ENCODE results near the gene OR4D5. TPM values are rescaled to one million over a fixed set of nuclear protein-coding genes. Genes with fewer than 3 reads are reported as not detected.

OR4D5 gene
- total RNA-seq, 4 donors from 2014 or later: not detected

DNA sequence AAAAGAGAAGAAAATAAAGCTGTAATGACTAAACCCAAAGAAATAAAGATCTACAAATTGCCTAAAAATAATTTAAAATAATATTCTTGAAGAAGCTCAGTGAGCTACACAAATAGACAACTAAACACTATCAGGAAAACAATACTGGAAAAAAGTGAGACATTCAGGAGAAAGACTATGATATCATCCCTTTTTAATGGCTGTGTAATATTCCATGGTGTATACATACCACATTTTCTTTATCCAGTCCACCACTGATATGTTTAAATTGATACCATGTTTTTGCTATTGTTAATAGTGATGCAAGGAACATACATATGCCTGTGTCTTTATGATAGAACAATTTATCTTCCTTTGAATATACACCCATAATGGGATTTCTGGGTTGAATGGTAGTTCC is 17.3 kb downstream of the OR4D5 start:
- no peak for TF ChIP-seq CTCF (IDR thresholded peaks at IDR 0.05)
- TF ChIP-seq POLR2A (IDR thresholded peaks at IDR 0.05): no peak
- H3K4me3 ChIP-seq (ENCODE audit: low read depth, poor library complexity, severe bottlenecking): no peak overlapping the region
- no peak for DNase-seq (ENCODE audit: low spot score in 2 of 2)
- intact Hi-C loops (cut with DNase I; ENCODE audit: low total_unique reads): no loop called here

DNA sequence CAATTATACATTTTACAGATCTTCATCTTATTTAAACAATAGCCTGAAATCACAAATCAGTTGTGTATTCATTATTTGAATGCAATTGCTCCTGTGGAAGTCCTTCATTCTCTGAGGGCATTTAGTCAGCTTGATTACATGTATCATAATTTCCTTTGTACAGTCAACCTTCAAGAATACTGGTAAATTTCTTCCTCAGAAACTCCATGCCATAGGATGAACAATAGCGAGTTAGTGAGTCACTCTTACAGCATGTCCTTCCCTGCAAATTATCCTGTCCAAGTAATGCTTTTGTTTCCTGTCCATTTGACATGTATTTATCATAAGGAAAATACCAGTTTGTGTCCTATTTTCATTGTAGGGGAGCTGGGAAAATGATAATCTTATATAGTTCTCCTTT is 34.4 kb downstream of the OR4D5 start:
- no peak overlapping the region for H3K4me3 ChIP-seq (ENCODE audit: low read depth, poor library complexity, severe bottlenecking)
- TF ChIP-seq CTCF (IDR thresholded peaks at IDR 0.05): no peak
- no peak for TF ChIP-seq POLR2A (IDR thresholded peaks at IDR 0.05)
- no peak for DNase-seq (ENCODE audit: low spot score in 2 of 2)
- intact Hi-C loops (cut with DNase I; ENCODE audit: low total_unique reads): no loop called here
- 62 to 68% methylated on average over 1 of the region's 1 CpG for WGBS, 2 donors

GRCh38 chr11:123976770-123977560 is 37.5 kb downstream of the OR4D5 start:
- WGBS, 2 donors: 85 to 86% methylated on average over 18 of the region's 18 CpGs
- DNase-seq (ENCODE audit: low spot score in 2 of 2): no peak
- intact Hi-C loops (cut with DNase I; ENCODE audit: low total_unique reads): no loop called here

DNA sequence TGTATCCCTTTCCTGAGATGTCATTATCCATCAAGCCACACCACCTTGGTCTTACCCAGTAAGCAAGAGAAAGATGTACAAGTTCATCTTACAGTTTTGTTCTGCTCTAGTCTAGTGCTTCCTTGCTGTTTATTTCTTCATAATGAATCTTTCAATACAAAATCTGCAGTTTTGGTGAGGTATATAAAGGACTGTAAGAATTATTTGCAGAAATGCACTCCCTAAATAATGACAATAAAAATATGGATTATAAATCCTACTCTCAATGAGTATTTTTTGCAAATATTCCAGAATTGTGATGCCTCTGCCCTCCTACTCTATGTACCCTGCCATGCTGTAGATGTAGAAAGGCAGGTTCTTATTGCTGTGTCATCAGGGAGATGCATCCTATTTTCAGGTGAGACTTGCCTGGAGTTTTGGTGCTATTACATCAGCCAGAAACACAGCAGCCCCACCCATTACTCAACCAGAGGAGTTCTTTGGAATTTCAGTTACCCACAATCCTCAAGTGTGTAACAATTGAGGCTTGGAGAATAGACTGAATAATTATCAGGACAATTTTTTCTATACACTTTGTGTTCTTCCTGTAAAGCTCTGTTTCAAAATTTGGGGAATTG is 38.4 kb downstream of the OR4D5 start, which contains the start of gene OR10S1:
Gene OR10S1, minus strand, starts transcription at position 51 of the 617 bp plus-strand sequence. CDS start 117 bp downstream, outside the sequence.
- H3K4me3 ChIP-seq (ENCODE audit: low read depth, poor library complexity, severe bottlenecking): no peak within 1 kb of the TSS
- TF ChIP-seq POLR2A (IDR thresholded peaks at IDR 0.05) (no peak), CTCF (IDR thresholded peaks at IDR 0.05) (no peak)
- DNase-seq (ENCODE audit: low spot score in 2 of 2): no peak
- intact Hi-C loops (cut with DNase I; ENCODE audit: low total_unique reads): no loop called here

More at GRCh38 chr11:123976770-123977560, 37.5 kb downstream of the OR4D5 start:
- TF ChIP-seq CTCF (IDR thresholded peaks at IDR 0.05) (no peak), POLR2A (IDR thresholded peaks at IDR 0.05) (no peak)
- no peak overlapping the region for H3K4me3 ChIP-seq (ENCODE audit: low read depth, poor library complexity, severe bottlenecking)

- DNase-seq (ENCODE audit: low spot score in 2 of 2): no peak
- TF ChIP-seq POLR2A (IDR thresholded peaks at IDR 0.05) (no peak), CTCF (IDR thresholded peaks at IDR 0.05) (no peak)
- intact Hi-C loops (cut with DNase I; ENCODE audit: low total_unique reads): no loop called here
- no peak overlapping the region for H3K4me3 ChIP-seq (ENCODE audit: low read depth, poor library complexity, severe bottlenecking)
- 80 to 88% methylated on average over 5 of the region's 5 CpGs for WGBS, 2 donors
Measured at GRCh38 chr11:123979311-123979710, 39.9 kb downstream of the OR4D5 start.

Other genes with a start within 250 kb of the OR4D5 start
- 1 to 10 TPM; 6.9 to 8.5 (median 7.9) TPM for gene ZNF202, start 198.0 kb upstream of the OR4D5 start, total RNA-seq
- not detected for gene OR6X1, start 185.1 kb upstream of the OR4D5 start, total RNA-seq
- gene OR6M1, start 133.3 kb upstream of the OR4D5 start, total RNA-seq: not detected
- not detected for gene TMEM225, start 53.9 kb upstream of the OR4D5 start, total RNA-seq
- under 1 TPM in 1 of 4 donors, not detected in 3; 0.06 TPM for gene OR8D4, start 37.5 kb upstream of the OR4D5 start, total RNA-seq
- not detected for gene OR6T1, start 4.2 kb downstream of the OR4D5 start, total RNA-seq
- gene OR10S1, start 38.2 kb downstream of the OR4D5 start, total RNA-seq: not detected
- gene OR10G6, start 55.5 kb downstream of the OR4D5 start, total RNA-seq: not detected
- gene OR10G4, start 73.4 kb downstream of the OR4D5 start, total RNA-seq: not detected
- gene OR10G9, start 83.4 kb downstream of the OR4D5 start, total RNA-seq: not detected
- gene OR10G8, start 87.2 kb downstream of the OR4D5 start, total RNA-seq: not detected
- gene OR10G7, start 101.7 kb downstream of the OR4D5 start, total RNA-seq: not detected
- gene VWA5A, start 175.8 kb downstream of the OR4D5 start, total RNA-seq: 10 to 100 TPM; 16.4 to 27.4 (median 24.0) TPM
- not detected for gene OR10D3, start 243.7 kb downstream of the OR4D5 start, total RNA-seq

All from lower leg skin (tissue), 4 donors.